HL-60 (cell line): ENCODE data around the gene NUBPL.

Experiments
- GABPA ChIP-seq: IDR thresholded peaks from 2 replicates; pipeline ENCODE4 v1.6.1; 2012; ENCODE audit warnings: low read depth
- POLR2AphosphoS5 ChIP-seq: IDR thresholded peaks from 2 replicates; pipeline ENCODE4 v1.6.1; 2012; ENCODE audit warnings: low read depth
- TF ChIP-seq, protein P1 (sequence below): IDR thresholded peaks from one replicate; pipeline ENCODE4 v1.5.1; 2011; ENCODE audit warnings: low read length, control low read depth, inconsistent platforms; ENCODE audit not compliant: insufficient read depth
- TF ChIP-seq, protein P2 (sequence below): IDR thresholded peaks from 2 replicates; pipeline ENCODE4 v1.6.1; 2012; ENCODE audit warnings: low read depth; ENCODE audit not compliant: insufficient replicate concordance

DNA sequence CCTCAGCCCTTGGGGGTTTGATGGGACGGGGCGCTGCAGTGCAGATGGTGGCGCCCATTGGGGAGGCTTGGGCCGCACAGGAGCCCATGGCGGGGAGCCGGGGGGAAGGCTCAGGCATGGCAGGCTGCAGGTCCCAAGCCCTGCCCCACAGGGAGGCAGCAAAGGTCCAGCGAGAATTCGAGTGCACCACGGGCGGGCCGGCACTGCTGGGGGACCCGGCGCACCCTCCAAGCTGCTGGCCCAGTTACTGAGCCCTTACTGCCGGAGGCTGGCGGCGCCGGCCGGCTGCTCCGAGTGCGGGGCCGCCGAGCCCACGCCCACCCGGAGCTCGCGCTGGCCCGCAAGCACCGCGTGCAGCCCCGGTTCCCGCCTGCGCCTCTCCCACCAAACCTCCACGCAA, 34.1 kb upstream of the NUBPL start:
- TF ChIP-seq, protein P1, sequence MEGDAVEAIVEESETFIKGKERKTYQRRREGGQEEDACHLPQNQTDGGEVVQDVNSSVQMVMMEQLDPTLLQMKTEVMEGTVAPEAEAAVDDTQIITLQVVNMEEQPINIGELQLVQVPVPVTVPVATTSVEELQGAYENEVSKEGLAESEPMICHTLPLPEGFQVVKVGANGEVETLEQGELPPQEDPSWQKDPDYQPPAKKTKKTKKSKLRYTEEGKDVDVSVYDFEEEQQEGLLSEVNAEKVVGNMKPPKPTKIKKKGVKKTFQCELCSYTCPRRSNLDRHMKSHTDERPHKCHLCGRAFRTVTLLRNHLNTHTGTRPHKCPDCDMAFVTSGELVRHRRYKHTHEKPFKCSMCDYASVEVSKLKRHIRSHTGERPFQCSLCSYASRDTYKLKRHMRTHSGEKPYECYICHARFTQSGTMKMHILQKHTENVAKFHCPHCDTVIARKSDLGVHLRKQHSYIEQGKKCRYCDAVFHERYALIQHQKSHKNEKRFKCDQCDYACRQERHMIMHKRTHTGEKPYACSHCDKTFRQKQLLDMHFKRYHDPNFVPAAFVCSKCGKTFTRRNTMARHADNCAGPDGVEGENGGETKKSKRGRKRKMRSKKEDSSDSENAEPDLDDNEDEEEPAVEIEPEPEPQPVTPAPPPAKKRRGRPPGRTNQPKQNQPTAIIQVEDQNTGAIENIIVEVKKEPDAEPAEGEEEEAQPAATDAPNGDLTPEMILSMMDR, result no peak
- TF ChIP-seq POLR2AphosphoS5 (no peak), GABPA (no peak)
- TF ChIP-seq, protein P2, sequence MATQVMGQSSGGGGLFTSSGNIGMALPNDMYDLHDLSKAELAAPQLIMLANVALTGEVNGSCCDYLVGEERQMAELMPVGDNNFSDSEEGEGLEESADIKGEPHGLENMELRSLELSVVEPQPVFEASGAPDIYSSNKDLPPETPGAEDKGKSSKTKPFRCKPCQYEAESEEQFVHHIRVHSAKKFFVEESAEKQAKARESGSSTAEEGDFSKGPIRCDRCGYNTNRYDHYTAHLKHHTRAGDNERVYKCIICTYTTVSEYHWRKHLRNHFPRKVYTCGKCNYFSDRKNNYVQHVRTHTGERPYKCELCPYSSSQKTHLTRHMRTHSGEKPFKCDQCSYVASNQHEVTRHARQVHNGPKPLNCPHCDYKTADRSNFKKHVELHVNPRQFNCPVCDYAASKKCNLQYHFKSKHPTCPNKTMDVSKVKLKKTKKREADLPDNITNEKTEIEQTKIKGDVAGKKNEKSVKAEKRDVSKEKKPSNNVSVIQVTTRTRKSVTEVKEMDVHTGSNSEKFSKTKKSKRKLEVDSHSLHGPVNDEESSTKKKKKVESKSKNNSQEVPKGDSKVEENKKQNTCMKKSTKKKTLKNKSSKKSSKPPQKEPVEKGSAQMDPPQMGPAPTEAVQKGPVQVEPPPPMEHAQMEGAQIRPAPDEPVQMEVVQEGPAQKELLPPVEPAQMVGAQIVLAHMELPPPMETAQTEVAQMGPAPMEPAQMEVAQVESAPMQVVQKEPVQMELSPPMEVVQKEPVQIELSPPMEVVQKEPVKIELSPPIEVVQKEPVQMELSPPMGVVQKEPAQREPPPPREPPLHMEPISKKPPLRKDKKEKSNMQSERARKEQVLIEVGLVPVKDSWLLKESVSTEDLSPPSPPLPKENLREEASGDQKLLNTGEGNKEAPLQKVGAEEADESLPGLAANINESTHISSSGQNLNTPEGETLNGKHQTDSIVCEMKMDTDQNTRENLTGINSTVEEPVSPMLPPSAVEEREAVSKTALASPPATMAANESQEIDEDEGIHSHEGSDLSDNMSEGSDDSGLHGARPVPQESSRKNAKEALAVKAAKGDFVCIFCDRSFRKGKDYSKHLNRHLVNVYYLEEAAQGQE, result no peak
